GM03348 (cell line): Measurements from ENCODE around the gene FANCD2.
"Not testable (repeated sequence)": the region's sequence is repeated elsewhere in the genome, so short reads cannot be mapped to it uniquely, and the experiment has no call there.

Experiments used
- DNase-seq: peaks from one replicate; pipeline ENCODE4 v3.0.0; 2012; ENCODE audit warnings: low spot score

FANCD2 gene

DNA sequence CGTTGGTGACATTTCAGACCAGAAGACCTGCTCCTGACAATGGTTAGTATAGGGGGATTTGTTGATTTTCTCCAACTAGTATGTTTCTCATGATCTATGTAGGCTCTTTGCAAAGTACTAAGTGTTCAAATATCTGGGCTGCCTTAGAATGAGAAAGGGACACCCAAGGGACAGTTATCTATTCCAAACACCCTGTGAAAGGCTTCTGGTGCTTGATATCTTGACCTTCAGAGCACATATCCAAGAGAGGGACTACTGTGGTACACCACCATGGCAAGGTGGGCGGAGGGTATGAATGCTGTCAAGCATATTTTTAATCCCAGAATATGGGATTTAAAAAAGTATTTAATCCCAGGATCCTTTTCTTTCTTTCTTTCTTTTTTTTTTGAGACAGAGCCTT lies 80.7 kb downstream of the FANCD2 start:
- no peak for DNase-seq

- DNase-seq, result no peak
Measured at GRCh38 chr3:10108091-10108490, 81.9 kb downstream of the FANCD2 start, which contains the start of gene FANCD2OS. FANCD2OS (minus strand) TSS chr3:10108255; CDS start chr3:10104774, 3,481 bp downstream.

- DNase-seq, result peak; percentile 100
Measured at GRCh38 chr3:10115326-10116137, 89.3 kb downstream of the FANCD2 start, which contains the start of gene BRK1. BRK1 (plus strand) TSS chr3:10115675; CDS start chr3:10115702, 27 bp downstream.

DNA sequence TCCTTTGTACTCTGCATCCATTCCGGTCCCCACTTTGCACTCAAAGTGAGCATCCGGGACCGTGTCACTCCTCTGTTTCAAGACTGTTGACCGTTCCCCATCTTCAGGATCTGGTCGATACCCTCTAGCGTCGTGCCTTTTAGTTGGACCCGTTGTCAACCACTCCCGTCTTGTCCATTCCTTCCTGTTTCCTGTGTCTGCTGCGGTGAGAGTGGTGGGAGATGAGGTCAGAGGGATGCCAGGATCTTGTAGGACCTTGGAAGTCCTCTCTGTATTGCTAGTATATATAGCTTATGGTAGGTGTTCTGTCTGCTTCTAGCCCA lies 89.9 kb downstream of the FANCD2 start:
- peak; percentile 45 for DNase-seq

DNA sequence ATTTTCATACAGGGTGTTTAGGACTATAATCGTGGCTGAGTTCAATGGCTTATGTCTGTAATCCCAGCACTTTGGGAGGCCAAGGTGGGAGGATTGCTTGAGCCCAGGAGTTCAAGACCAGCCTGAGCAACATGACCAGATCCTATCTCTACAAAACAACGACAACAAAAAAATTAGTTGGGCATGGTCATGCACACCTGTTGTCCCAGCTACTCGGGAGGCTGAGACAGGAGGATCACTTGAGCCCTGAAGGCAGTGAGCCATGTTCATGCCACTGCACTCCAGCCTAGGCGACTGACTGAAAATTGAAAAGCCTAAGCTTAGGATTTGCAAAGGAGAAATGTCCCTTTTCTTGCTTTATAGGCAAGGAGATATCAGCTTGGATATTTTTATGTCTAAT lies 90.7 kb downstream of the FANCD2 start:
- no peak for DNase-seq

DNA sequence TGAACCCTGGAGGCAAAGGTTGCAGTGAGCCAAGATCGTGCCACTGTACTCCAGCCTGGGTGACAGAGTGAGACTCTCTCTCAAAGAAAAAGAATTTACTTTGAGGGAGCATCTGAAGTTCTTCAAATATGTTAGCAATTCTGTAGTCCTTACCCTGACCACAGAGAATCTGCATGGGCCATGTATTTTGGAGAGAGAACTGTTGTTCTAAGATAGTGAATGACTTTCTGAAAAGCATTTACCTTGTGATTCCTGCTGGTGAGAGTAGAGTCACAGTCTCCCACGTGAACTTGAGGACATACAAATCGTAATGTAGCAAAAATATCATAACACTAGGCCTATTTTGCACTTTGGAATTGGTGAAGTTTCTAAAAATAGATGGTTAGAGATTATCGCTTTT lies 93.1 kb downstream of the FANCD2 start:
- no peak for DNase-seq

DNA sequence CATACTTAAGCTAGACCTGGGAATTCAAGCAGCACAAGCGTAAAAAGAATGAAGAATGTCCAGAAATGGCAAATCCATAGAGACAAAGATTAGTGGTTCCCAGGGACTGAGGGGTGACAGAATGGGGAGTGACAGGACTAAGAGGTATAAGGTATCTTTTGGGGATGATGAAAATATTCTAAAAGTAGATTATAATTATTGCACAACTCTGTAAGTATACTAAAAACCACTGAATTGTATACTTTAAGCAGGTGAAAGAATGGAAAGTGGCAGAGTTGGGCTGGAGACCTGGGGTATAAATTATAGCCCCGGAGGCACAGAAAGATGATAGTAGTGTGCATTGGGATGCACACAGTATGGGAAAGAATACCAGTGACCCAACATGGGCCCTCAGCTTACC lies 94.8 kb downstream of the FANCD2 start:
- DNase-seq, result no peak

DNA sequence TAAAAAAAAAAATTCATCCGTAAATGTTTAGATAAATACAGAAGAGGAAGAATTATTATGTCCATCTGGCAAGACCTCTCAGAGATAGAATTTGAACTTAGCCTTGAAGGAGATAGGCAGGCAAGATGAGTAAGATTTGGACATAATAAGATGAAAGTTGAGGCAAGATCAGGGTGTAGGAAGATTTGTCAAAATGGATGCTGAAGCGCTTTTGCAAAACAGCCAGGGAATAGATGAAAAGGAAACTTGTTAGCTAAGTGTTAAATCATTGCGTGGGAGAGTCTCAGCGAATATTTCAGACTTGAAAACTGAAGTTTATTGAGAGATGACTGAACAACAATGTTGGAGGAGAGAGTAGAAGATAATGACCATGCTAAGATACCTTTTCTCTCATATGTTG lies 96.5 kb downstream of the FANCD2 start:
- no peak for DNase-seq

DNA sequence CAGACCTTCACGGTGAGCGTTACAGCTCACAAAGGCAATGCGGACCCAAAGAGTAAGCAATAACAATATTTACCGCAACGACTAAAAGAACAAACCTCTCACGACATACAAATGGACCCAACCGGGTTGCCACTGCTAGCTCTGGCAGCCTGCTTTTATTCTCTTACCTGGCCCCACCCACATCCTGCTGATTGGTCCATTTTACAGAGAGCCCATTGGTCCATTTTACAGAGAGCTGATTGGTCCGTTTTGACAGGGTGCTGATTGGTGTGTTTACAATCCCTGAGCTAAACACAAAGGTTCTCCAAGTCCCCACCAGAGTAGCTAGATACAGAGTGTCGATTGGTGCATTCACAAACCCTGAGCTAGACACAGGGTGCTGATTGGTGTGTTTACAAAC lies 109.6 kb downstream of the FANCD2 start:
- not testable (repeated sequence) for DNase-seq

DNA sequence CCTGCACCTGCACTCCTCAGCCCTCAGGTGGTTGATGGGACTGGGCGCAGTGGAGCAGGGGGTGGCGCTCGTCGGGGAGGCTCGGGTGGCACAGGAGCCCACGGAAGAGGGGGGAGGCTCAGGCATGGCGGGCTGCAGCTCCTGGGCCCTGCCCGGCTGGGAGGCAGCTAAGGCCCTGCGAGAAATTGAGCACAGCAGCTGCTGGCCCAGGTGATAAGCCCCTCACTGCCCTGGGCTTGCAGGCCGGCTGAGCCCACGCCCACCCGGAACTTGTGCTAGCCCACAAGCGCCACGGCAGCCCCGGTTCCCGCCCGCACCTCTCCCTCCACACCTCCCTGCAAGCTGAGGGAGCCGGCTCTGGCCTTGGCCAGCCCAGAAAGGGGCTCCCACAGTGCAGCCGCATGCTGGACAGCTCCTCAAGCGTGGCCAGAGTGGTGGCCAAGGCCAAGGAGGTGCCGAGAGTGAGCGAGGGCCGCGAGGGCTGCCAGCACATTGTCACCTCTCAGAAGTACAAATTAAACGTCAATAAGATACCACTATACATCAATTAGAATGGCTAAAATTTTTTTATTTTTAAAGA lies 110.3 kb downstream of the FANCD2 start:
- no peak for DNase-seq

- no peak for DNase-seq
Measured at GRCh38 chr3:10137178-10137577, 110.9 kb downstream of the FANCD2 start.

DNA sequence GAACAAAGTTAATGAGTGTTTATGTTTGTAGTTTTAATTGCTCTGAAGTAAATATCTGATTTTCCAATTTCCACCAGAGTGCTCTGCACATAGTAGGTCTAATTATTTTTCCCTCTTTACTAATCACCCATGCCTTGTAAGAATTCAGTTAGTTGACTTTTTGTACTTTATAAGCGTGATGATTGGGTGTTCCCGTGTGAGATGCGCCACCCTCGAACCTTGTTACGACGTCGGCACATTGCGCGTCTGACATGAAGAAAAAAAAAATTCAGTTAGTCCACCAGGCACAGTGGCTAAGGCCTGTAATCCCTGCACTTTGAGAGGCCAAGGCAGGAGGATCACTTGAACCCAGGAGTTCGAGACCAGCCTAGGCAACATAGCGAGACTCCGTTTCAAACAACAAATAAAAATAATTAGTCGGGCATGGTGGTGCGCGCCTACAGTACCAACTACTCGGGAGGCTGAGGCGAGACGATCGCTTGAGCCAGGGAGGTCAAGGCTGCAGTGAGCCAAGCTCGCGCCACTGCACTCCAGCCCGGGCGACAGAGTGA lies 114.8 kb downstream of the FANCD2 start:
- DNase-seq, result no peak

DNA sequence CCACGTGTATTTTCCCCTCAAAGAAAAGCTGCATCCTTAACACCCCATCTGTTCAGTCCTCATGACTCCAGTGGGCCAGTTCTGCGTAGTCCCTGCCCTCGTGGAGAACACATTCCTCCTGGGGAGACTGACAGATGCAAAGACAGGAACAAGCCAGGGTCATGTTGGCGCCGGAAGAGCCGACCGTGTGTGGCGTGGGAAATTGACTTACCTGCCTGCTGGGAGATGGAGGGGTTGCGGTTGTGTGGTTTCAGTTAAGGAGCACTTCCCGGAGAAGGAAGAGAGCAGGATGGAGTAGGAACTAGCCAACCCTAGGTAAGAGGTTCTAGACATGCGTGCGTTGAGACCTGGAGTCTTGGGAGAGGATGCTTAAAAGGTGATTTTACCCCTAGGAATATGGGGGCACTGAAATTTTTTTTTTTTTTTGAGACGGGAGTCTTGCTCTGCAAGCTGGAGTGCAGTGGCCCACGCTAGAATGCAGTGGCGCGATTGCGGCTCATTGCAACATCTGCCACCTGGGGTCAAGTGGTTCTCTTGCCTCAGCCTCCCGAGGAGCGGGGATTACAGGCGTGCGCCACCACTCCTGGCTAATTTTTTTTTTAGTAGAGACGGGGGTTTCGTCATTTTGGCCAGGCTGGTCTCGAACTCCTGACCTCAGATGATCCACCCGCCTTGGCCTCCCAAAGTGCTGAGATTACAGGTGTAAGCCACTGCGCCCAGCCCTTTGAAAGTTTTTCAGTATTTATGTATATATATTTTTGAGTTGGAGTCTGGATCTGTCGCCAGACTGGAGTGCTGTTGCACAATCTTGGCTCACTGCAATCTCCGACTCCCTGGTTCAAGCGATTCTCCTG lies 116.7 kb downstream of the FANCD2 start:
- DNase-seq, result no peak

- no peak for DNase-seq
Measured at GRCh38 chr3:10145685-10146084, 119.4 kb downstream of the FANCD2 start.

- DNase-seq, result no peak
Measured at GRCh38 chr3:10149226-10149625, 123.0 kb downstream of the FANCD2 start.

- no peak for DNase-seq
Measured at GRCh38 chr3:10150987-10151386, 124.8 kb downstream of the FANCD2 start.
